WERI-Rb-1 (cell line): Measurements from ENCODE around the gene FAM78A.

Experiments used
- DNase-seq: peaks from one replicate; pipeline ENCODE4 v3.0.0-alpha.2; 2020
- H3K27ac ChIP-seq: fragments of 250-450 bp; sonication (Bioruptor Pico); 2 replicates; pipeline ENCODE4 v1.5.1; 2020; ENCODE audit warnings: mild to moderate bottlenecking, moderate library complexity
- H3K27me3 ChIP-seq: fragments of 250-450 bp; sonication (Bioruptor Pico); 2 replicates; pipeline ENCODE4 v1.5.1; 2021; ENCODE audit warnings: mild to moderate bottlenecking, low read depth, moderate library complexity; ENCODE audit not compliant: insufficient read depth, severe bottlenecking
- H3K36me3 ChIP-seq: fragments of 250-450 bp; sonication (Bioruptor Pico); 2 replicates; pipeline ENCODE4 v1.5.1; 2020; ENCODE audit warnings: mild to moderate bottlenecking, moderate library complexity
- H3K4me3 ChIP-seq: 2 replicates; pipeline ENCODE4 v1.5.1; 2011; ENCODE audit warnings: low read depth, mild to moderate bottlenecking, control low read depth, low read length
- H3K9me3 ChIP-seq: fragments of 250-450 bp; sonication (Bioruptor Pico); 2 replicates; pipeline ENCODE4 v1.5.1; 2021; ENCODE audit warnings: mild to moderate bottlenecking, moderate library complexity; ENCODE audit not compliant: severe bottlenecking
- TF ChIP-seq, protein P1 (sequence below): IDR thresholded peaks from 2 replicates; pipeline ENCODE4 v1.5.1; 2011; ENCODE audit warnings: low read depth, mild to moderate bottlenecking, control low read depth, inconsistent platforms, low read length

FAM78A gene

GRCh38 chr9:131308906-131309529, 32.7 kb upstream of the FAM78A start:
- TF ChIP-seq, protein P1, sequence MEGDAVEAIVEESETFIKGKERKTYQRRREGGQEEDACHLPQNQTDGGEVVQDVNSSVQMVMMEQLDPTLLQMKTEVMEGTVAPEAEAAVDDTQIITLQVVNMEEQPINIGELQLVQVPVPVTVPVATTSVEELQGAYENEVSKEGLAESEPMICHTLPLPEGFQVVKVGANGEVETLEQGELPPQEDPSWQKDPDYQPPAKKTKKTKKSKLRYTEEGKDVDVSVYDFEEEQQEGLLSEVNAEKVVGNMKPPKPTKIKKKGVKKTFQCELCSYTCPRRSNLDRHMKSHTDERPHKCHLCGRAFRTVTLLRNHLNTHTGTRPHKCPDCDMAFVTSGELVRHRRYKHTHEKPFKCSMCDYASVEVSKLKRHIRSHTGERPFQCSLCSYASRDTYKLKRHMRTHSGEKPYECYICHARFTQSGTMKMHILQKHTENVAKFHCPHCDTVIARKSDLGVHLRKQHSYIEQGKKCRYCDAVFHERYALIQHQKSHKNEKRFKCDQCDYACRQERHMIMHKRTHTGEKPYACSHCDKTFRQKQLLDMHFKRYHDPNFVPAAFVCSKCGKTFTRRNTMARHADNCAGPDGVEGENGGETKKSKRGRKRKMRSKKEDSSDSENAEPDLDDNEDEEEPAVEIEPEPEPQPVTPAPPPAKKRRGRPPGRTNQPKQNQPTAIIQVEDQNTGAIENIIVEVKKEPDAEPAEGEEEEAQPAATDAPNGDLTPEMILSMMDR: no peak
- no peaks in the 10 kb centered on the region for H3K9me3 ChIP-seq
- no peak overlapping the region for H3K4me3 ChIP-seq
- no peak for DNase-seq
- no peaks in the 10 kb centered on the region for H3K27me3 ChIP-seq
- no peak overlapping the region for H3K27ac ChIP-seq
- no peaks in the 10 kb centered on the region for H3K36me3 ChIP-seq

- no peak for DNase-seq
- no peaks in the 10 kb centered on the region for H3K27me3 ChIP-seq
Observed at GRCh38 chr9:131308452-131308851, 32.1 kb upstream of the FAM78A start.

DNA sequence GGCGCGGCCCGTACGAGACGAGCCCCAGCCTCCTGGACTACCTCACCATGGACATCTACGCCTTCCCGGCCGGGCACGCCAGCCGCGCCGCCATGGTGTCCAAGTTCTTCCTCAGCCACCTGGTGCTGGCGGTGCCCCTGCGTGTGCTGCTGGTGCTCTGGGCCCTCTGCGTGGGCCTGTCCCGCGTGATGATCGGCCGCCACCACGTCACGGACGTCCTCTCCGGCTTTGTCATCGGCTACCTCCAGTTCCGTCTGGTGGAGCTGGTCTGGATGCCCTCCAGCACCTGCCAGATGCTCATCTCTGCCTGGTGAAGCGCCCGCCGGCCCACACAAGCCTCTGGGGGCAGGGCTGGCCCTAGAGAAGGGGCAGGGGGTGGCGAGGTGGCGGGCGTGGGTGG, 31.7 kb upstream of the FAM78A start:
- H3K36me3 ChIP-seq: no peaks in the 10 kb centered on the region
- TF ChIP-seq, protein P1: no peak
- H3K4me3 ChIP-seq: no peak overlapping the region
- no peaks in the 10 kb centered on the region for H3K27me3 ChIP-seq
- H3K27ac ChIP-seq: no peak overlapping the region
- no peak for DNase-seq
- no peaks in the 10 kb centered on the region for H3K9me3 ChIP-seq

More at GRCh38 chr9:131308452-131308851, 32.1 kb upstream of the FAM78A start:
- no peak overlapping the region for H3K4me3 ChIP-seq
- TF ChIP-seq, protein P1: no peak
- H3K36me3 ChIP-seq: no peaks in the 10 kb centered on the region
- no peak overlapping the region for H3K27ac ChIP-seq
- no peaks in the 10 kb centered on the region for H3K9me3 ChIP-seq

DNA sequence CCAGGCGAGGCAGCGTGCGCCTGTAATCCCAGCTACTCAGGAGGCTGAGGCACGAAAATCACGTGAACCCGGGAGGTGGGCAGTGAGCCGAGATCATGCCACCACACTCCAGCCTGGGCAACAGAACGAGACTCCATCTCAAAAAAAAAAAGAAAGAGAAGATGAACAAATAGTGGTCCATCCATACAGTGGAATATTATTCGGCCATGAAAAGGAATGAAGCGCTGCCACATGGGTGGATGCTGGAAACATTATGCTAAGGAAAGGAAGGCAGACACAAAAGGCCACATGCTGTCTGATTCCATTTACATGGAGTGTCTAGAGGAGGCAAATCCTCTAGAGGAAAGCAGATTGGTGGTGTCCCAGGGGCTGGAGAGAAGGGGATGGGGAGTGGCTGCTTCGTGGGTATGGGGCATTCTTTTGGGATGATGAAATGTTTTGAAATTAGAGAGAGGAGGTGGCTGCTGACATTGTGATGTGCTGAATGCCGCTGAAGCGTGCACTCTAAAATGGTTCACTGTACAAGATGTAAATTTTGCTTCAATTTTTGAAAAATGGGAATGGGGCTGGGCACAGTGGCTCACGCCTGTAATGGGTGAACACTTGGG, 30.2 kb upstream of the FAM78A start:
- Histone ChIP-seq H3K9me3 (no peaks in the 10 kb centered on the region), H3K27ac (no peak overlapping the region), H3K4me3 (no peak overlapping the region), H3K36me3 (no peaks in the 10 kb centered on the region), H3K27me3 (no peaks in the 10 kb centered on the region)
- no peak for DNase-seq
- TF ChIP-seq, protein P1: no peak

GRCh38 chr9:131304676-131305355, 28.5 kb upstream of the FAM78A start:
- Histone ChIP-seq H3K27me3 (no peaks in the 10 kb centered on the region), H3K36me3 (no peaks in the 10 kb centered on the region), H3K4me3 (no peak overlapping the region), H3K9me3 (no peaks in the 10 kb centered on the region), H3K27ac (no peak overlapping the region)
- TF ChIP-seq, protein P1: no peak
- no peak for DNase-seq
